ENCODE results near the gene TTC33. TPM values are rescaled to one million over a fixed set of nuclear protein-coding genes. Genes with fewer than 3 reads are reported as not detected.

Gene TTC33
- total and polyA plus RNA-seq, 2 of the 13 experiments (the other 11 are each of a cell fraction or from before 2014, with no cell fraction given), result 4.5 to 20.0 TPM

- TF ChIP-seq ZBTB40 (IDR thresholded peaks at IDR 0.05), result no peak
- TF ChIP-seq ZBTB40 (CRISPR knock-in tag; IDR thresholded peaks at IDR 0.05), result peak; percentile 74
- TF ChIP-seq MTA3 (CRISPR knock-in tag; IDR thresholded peaks at IDR 0.05), result no peak
- no peak for TF ChIP-seq FOXP1 (IDR thresholded peaks at IDR 0.05)
- no peak for TF ChIP-seq FOXP1 (CRISPR knock-in tag; IDR thresholded peaks at IDR 0.05)
- TF ChIP-seq TAF15 (IDR thresholded peaks at IDR 0.05; ENCODE audit: low read depth, low read length, poor library complexity, severe bottlenecking), result no peak
- peak; percentile 57; the same call in 1 of the 2 replicates for TF ChIP-seq THRA (CRISPR knock-in tag; IDR thresholded peaks at IDR 0.05; ENCODE audit: borderline replicate concordance)
- TF ChIP-seq KMT2B (CRISPR knock-in tag; IDR thresholded peaks at IDR 0.05), result peak; percentile 75; the same call in 1 of the 2 replicates
- peak; percentile 76 for TF ChIP-seq ZFY (CRISPR knock-in tag; IDR thresholded peaks at IDR 0.05)
- TF ChIP-seq ZFP1 (CRISPR knock-in tag; IDR thresholded peaks at IDR 0.05), result peak; percentile 79
- TF ChIP-seq BRF2 (CRISPR knock-in tag; IDR thresholded peaks at IDR 0.05), result peak; percentile 63; the same call in 1 of the 2 replicates
- peak; percentile 44 for TF ChIP-seq TFE3 (CRISPR knock-in tag; IDR thresholded peaks at IDR 0.05)
- TF ChIP-seq ZNF597 (CRISPR knock-in tag; IDR thresholded peaks at IDR 0.05), result no peak
- TF ChIP-seq NFE2 (CRISPR knock-in tag; IDR thresholded peaks at IDR 0.05), result no peak
- peak; percentile 89 for TF ChIP-seq ZNF792 (CRISPR knock-in tag; IDR thresholded peaks at IDR 0.05)
Observed at GRCh38 chr5:40755407-40756365, at the start of gene TTC33 (continued).
